Renal pelvis (tissue), 4 donors: ENCODE results near the gene R3HDML. TPM values are rescaled to one million over a fixed set of nuclear protein-coding genes. Genes with fewer than 3 reads are reported as not detected.

Source experiments
- DNase-seq: peaks from one replicate; pipeline ENCODE4 v3.0.0-alpha.2; 2013
- polyA plus RNA-seq, 3 donors: library from polyadenylated mRNA; unstranded; fragments of 120-200 nt; gene quantifications; one replicate each; pipeline ENCODE4 v1.2.1, GENCODE V29; 2013; ENCODE audit not compliant: insufficient read length in 3 of 3

The R3HDML gene
- polyA plus RNA-seq, 3 donors: 0.31 to 1.0 (median 0.77) TPM

- DNase-seq: no peak
These were observed 61.5 kb downstream of the R3HDML start for GRCh38 chr20:44398335-44398734.

- no peak for DNase-seq
These were observed 62.6 kb downstream of the R3HDML start for GRCh38 chr20:44399446-44399845.

- DNase-seq: no peak
These were observed 63.8 kb downstream of the R3HDML start for GRCh38 chr20:44400671-44400969.

Other genes with a start within 250 kb of the R3HDML start
- gene JPH2, start 149.9 kb upstream of the R3HDML start, polyA plus RNA-seq: 1 to 10 TPM; 1.6 to 1.8 (median 1.7) TPM
- 10 to 100 TPM; 47.0 to 55.7 (median 49.4) TPM for gene OSER1, start 126.3 kb upstream of the R3HDML start, polyA plus RNA-seq
- gene GDAP1L1, start 89.7 kb upstream of the R3HDML start, polyA plus RNA-seq: under 1 TPM; 0.21 to 0.43 (median 0.23) TPM
- 10 to 100 TPM in 1 of 3 donors, 1 to 10 TPM in 2; 6.9 to 10.1 (median 8.3) TPM for gene FITM2, start 25.8 kb upstream of the R3HDML start, polyA plus RNA-seq
- gene HNF4A, start 18.7 kb downstream of the R3HDML start, polyA plus RNA-seq: 10 to 100 TPM; 49.8 to 73.1 (median 69.0) TPM
- gene TTPAL, start 138.8 kb downstream of the R3HDML start, polyA plus RNA-seq: 10 to 100 TPM; 10.2 to 15.0 (median 14.3) TPM
- 10 to 100 TPM; 62.2 to 70.4 (median 66.1) TPM for gene SERINC3, start 185.0 kb downstream of the R3HDML start, polyA plus RNA-seq
- 10 to 100 TPM; 62.9 to 69.9 (median 67.1) TPM for gene PKIG, start 245.5 kb downstream of the R3HDML start, polyA plus RNA-seq